Measurements from ENCODE around the gene GPRIN3.
"Not testable (repeated sequence)": the region's sequence is repeated elsewhere in the genome, so short reads cannot be mapped to it uniquely, and the experiment has no call there.

GPRIN3 gene

DNA sequence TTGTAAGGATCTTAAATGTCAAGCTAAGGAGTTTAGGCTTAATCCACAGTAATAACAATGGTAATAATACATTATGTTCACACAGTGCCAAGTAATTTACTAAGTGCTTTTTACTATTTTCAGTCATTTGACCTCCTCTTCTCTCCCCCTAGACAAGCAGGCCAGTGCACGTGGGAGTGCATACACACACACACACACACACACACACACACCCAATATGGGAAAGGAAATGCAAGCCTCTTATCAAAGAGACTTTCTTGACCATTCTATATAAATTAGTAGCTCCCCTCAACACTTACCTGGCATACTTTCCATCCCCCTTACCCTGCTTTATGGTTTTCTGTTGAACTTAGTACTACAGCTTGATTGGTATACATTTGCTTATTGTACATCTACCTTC lies 3.8 kb upstream of the GPRIN3 start:
- no peak for DNase-seq

DNA sequence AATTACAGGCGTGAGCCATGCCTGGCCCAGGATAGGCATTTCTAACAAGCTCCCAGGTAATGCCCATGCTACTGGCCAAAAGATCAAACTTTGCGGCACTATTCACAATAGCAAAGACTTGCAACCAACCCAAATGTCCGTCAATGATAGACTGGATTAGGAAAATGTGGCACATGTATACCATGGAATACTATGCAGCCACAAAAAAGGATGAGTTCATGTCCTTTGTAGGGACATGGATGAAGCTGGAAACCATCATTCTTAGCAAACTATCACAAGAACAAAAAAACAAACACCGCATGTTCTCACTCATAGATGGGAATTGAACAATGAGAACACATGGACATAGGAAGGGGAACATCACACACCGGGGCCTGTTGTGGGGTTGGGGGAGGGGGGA lies 1.6 kb upstream of the GPRIN3 start:
- DNase-seq: not testable (repeated sequence)

DNA sequence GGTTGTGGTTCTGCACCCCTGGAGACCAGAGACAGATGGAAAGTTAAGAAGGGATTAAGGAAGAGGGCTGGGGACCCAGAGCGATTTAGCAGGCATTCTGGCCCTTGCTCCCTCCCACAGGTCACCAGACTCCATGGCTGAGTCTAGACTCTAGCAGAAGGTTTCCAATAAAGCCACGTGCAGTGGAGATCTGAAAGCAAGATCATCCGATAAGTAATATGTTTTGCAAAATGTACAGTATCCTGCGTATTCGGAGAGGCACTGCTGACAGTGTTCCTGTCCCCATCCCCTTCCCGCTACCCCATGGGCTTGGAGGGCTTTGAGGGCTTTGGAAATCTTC lies 531 bp upstream of the GPRIN3 start:
- no peak for DNase-seq

DNA sequence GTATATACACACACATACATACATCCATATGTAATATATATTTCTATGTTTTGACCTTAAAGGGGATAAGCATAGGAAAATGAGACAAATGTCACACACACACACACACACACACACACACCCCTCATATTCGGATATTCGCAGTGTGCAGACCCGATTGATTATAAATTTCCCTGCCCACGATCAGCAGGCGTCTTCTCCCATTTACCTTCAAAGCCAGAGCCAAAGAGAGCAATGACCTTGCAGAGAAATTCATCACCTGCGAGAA lies 488 bp downstream of the GPRIN3 start:
- DNase-seq: no peak

DNA sequence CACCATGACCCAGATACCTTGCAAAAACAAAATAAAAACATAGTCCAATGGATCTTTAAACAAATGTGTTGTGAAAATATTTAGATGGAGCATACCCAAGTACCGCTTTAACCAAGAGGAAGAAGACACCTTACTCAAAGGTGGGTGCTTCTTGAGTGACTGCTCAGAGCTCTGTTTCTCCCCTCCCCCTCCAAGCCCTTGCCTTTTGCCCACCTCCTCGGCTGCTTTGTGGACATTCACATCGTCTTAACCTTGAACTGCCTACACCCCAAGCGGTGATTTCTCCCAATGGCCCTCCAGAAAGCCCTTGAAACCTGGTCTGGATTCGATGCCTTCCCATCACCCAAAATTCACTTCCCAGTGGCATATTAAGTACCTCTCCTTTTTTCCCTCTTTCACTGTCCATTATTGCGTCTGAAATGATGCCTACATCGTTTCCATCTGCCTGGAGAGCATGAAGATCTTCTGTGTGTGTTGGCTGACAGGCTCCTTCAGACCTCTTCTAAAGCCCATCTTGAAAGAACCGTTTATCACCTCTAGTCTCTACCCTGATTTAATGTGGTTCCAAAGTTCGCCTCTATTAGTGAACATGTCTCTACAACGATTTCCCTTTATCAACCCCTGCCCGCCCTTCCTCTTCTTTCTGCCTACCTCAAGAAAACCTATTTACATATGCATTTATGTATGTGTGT lies 968 bp downstream of the GPRIN3 start:
- DNase-seq: no peak

DNA sequence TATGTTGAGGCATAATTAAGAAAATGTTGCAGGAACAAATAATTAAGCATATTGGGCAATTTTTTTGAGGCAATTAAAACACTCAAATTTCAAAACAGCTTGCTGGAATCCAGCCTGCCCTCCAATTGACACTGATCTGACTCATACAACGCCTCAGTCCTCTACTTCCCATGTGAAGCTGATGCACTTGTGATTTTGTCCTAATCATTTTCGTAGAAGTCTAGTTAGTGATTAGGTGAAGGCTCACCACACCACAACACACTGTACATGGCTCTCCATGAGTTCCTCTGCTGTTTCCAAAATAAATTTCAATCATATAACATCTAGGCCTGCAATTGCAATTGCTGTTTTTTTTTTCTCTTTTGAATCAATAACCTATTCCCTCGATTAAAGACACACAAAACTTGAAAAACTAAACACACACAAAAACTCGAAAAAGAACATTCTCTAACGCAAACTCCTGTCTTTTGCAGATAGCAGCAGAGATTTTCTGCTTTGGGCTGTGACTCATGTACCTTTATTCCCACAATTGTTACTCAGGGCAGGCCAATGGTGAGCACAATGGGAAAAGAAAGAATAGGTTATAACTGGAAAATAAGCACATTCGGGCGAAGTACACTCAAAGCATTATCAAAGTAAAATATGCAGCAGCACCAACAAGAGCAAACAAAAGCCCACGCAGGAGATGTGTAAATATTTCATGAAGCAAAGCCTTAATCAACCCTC lies 1.7 kb downstream of the GPRIN3 start:
- DNase-seq: peak; percentile 16

DNA sequence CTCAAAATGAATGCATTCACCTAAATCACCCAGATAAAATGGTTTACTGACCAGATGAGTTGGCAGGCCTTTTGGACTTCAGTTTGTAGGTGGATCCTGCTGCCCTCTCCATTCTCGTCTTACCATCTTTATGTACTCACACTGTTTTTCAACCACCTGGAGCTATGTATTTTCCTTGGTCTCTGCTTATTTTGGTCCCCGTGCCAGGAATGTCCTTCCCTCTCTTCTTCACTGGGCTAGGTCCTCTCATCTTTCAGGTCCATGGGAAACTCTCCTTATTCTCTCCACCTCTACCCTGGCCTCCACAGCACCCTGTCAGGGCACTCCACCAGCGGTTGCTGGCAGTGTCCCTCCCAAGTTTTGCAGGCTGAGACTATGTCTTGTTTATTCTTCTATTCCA lies 2.6 kb downstream of the GPRIN3 start:
- DNase-seq: no peak

DNA sequence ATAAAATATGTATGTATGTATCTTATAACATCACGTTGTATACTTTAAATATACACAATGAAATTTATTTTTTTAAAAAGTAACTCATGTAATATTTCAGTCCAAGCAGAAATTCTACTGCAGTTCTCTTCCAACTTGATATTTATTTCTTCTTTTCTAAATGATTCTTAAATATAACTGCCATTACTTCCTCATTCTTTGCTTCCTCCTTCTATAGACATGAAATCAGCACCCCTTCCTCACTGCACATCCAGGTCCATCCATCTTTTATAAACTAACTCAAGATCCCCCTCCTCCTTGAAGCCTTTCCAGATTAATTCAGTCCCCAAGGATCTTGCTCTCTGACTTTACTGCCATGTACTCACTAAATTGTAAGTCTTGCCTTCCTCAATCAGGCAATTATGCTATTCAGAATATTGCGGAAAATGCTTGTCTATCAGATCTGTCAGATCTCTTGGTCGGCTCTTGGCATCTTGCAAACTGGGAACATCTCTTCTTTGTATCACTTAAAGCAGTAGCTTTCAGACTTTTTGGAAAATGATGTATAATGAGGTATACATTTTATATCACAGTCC lies 3.7 kb downstream of the GPRIN3 start:
- no peak for DNase-seq

DNA sequence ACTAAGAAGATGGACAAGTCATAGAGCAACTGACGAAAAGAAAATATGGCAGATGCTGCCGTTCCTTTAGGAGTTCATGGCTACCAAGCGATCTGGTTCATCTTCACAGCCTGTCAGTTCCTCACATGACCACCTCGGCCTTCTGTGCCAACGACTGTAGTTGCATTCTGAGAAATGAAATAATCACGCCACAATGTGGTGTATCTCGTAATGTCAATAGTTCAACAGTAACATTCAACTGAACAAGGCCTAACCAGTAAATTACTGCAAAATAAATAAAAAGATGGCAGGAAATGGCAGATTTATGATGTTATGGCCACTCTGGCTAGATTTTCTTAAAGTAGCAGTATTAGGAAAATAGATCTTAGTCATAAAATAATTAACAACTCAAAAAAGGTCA lies 4.4 kb downstream of the GPRIN3 start:
- DNase-seq: no peak

DNA sequence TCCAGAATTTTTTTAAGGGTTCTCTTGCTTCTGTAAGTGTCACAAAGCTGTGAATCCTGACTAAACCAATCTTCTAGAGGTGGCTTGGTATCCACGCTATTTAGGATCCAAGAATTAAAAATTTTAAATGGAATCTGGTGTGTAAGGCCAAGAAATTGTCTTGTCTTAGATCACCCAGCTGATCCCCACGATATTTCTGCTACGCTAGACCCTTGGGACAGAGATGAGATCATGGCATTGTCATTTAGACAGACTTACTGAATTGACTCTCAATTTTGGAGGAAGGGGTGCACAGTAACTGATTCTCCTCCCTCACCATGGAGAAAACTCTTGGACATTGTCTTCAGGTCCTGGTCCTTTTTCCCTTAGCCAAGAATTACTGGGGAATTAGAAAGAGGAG lies 5.7 kb downstream of the GPRIN3 start:
- DNase-seq: no peak

DNA sequence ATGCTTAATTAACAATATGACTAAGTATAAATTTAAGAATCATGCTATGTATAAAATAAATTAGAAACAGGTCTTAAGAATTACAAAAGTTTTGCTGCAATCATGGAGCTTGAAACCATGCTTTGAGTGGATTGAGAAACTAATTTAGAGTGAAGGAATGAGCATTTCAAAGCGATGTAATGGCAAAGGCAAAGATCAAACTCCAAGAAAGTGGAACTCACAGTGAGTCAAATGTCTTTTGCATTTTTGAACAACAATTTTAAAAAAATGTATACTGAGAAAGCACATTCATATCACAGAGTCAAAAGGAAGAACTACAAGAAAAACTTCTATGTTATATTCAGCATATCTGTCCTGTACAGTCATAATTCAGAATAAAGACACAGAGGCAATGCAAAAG lies 6.6 kb downstream of the GPRIN3 start:
- DNase-seq: no peak

DNA sequence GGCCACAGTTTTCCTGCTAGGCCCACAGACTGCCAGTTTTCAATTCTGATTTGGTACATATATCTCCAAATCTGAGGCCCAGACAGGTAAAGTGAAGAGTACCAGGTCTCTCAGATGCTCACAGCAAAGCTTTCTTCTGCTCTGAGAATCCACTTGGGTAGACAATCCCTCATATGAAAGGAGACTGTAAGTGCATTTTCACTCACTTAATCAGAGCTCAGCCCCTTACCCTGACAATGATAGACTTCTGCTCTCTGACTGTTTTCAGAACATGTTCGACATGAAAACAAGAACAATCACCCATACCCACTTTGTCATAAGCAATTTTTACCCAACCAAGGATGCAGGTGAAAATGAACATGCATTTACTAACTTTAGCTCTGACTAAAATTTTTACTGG lies 7.1 kb downstream of the GPRIN3 start:
- DNase-seq: no peak

DNA sequence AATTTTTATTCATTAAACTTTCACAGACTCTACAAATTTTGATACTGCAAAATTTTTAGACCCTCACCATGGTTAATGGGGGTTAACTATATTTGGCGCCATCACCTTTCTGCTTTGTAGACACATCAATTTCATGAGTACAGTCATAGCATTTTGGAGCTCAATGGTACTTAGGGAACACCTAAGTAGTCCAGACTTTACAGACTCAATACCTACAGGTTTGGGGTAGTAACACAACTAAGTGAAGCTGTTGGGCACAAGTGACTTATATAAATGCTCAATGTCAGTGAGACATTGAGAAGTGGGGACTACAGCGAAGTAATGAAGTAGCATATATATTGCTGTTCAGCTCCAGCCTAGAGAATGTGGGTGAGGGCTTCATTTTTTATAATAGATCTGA lies 7.5 kb downstream of the GPRIN3 start:
- DNase-seq: no peak

DNA sequence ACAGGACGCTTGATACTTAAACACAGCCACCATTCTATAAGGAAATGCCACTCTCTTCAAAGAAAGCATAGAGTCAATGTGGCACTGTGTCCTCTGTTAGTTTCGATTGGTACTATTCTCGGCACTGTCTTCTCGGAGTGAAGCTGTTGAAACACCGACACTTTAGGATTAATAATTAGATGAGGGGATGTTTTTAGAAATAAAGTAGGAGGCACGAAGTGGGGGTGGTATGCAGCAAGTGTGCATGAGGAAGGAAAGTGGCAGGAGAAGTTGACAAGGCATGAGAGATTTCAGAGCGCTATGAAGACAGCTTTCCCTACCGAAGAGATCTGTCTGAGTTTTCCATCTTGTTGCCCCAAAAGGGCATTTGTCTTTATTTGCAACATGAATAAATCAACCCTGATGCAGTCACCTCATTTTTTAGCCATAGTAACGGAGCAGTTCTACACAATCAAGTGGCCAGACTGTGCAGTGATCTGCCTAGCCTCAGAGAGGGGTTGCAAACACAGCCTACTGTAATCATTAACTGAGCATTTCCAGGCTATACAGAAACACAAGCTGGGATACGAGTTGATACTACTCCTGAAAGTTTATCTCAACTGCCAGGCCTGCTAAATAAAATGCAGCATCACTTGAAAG lies 8.3 kb downstream of the GPRIN3 start:
- no peak for DNase-seq

DNA sequence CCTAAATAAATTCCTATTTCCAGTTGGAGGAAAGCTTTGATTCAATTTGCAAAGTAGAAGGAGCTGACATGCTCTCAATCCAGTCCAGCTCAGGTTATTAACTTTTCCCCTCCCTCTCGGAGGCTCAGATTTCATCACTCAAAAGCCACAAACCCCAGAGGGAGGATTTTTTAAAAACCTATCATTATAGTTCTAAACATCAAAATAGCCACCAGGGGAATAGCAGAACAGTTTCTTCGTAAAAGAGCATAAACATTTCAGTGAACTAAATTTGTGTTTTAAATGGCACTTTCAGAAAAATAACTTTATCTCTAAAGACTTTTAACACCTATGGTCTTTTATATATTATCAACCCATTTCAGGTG lies 8.8 kb downstream of the GPRIN3 start:
- DNase-seq: peak; percentile 41

DNA sequence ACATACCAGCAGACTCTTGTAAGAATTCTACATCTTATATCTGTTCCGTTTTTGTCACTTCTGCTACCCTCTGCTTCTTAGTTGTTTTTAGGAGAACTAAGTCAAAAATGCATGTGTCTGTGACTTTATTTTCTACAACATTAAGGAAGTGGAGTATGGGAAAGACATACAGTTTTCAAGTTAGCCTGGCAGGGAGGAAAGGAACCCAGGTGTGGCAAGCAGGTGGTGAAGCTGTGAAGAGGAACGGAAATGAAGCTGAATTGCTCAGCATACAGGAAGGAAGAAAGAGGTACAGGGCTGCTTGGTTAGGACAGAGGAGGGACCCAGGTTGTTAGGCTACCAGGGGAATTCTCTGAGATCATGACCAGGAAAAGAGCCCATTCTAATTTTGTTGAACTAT lies 9.4 kb downstream of the GPRIN3 start:
- no peak for DNase-seq

DNA sequence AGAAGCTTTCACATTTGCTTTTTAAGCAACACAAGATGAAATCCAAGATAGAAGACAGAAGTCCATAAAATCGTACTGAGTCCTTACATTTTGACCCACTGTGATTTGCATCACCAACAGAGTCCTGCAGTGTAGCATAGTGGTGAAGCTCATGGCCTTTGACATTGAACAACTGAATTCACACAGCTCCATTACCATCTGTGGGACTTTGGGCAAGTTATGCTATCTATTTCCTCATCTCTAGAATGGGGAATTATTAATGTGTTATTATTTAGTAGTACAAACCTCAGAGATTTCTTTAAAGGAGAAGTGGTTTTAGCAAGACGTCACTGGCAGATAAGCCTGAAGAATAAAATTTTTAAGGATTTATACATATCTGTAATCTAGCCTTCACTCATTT lies 10.7 kb downstream of the GPRIN3 start:
- DNase-seq: no peak

DNA sequence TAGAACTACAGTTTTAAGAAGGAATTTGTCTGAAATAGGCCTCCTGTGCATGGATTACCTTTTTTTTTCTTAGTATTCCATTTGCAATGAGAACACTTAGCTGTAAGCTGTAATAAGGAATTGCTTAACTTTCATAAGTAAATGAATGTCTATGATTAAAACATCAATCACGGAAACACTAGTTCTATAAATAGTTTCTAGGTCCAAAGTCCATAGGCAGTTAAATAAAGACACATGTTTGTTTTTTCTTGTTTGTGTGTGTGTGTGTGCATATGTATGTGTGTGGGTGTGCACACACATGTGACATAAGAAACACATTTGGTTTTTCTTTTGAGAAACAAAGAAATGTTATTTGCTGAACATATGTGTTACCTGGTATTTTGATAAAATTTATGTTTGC lies 11.2 kb downstream of the GPRIN3 start:
- DNase-seq: no peak

DNA sequence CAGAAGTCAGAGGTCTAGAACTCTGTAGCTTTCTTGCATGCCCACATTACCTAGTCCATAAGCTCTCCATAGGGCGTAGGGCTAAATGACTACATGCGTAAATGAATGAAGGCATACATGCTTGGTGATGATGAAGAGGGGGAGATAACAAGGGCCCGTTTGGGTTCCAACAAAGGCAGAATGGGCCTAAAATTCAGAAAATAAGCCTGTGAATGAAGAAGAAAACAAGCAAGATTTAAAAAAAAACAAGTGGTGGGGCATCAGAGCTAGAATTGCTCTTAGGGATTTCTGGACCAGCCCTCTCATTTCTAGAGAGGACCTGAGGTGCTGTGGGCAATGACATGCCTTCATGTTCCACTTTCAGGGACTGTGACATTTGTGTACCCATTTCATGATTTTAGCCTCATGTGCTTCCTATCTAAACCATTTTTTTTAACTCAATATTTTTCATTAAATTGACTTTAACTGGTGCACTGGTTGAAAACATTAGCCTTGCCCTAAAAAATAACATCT lies 12.1 kb downstream of the GPRIN3 start:
- DNase-seq: no peak

DNA sequence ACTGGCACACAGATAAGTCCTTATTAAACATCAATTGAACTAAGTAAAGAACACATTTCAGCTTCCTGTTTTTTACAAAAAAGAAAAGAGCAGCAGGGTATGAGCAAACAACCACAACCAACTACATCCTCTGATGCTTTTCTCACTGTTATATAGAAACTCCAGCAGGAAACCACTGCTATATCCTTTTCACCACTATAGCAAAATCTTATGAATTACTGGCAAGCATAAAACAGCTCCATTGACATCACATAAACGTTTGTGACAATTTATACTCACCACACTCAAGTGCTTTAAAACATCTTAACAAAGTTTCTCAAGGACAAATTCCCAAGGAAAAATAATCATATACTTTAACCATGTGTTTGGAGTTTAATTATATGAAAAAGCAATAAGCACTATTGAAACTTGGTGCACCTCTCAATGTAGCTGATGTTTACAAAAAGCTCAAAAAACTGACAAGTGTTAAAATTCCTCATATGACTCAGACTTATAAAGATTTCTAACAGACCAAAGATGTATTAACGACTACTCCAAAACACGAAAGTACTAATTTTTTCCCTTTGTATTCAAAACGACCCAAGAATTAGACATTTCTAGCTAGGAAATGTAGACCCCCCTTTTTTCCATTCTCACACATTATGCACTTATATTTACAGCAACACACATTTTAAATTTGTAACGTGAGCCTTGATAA lies 12.9 kb downstream of the GPRIN3 start:
- no peak for DNase-seq

DNA sequence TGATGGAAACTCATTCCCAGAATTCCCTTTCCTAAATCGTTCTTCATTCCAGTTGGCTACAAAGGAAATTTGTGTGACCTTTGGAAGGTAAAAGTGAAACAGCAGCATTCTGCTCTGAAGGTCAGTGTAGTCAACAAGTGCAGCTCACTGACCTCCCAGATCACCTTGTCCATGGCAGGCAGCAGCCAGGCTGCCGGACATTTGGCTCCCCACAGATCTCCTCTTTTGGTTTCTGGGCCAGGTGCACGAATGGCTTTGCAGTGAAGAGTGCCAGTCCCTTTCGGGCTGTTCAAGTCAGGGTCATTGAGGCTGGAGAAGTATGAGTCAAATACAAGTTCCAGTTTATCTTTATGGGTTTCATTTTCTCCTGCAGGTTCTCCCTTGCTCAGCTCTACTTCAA lies 14.3 kb downstream of the GPRIN3 start:
- DNase-seq: no peak

DNA sequence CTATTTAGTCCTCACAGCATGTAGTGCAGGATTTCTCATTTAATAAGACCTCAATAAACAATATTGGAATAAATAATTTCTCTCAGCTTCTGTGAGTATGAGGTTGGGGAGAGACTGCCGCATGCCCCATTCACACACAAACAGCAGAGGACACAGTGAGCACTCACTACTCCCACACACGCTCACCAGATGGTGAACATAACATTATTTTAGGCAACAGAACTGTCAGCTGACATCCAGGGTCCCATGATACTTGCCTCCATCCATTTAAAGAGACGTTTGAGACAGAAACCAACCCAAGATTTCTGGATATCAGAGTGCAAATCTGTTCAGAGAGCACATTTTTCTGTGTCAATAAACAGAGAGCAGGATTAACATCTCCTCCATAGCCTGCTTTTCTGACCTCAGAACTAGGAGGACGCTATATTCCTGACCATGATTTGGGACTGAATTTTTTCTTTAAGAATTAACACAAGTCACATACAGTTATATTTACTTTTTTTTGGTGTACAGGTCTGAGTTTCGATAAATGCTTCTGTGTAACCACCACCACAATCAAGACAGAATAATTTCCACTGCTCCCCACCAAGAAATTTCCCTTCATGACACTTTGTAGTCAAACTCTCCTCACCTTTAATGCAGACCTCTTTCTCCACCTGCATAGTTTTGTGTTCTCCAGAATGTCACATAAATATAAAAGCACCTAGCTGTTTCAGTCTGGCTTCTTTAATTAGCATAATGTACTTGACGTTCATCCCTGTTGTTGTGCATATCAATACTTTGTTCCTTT lies 16.7 kb downstream of the GPRIN3 start:
- DNase-seq: no peak

DNA sequence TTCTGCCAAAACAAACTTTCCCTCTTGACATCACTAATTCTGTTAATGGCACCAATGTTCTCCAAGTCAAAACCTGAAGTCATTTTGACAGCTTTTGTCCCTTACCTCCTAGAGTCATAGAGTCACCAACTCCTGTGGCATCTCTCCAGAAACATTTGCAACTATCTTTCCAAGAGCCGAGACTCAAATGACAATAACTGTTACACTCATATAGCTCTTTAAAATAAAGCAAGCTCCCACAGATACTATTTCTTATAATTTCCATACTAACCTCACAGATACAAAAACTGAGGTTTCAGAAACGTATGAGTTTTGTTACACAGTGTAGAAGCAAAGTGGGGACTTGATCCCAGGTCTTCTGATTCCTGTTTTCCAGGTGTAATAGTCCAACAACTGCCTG lies 18.3 kb downstream of the GPRIN3 start:
- DNase-seq: no peak

Measured in fibroblast of skin of abdomen (primary cell).